GM12878 (cell line): ENCODE measurements around the gene CTSC. TPM values are rescaled to one million over a fixed set of nuclear protein-coding genes. Genes with fewer than 3 reads are reported as not detected.
A peak's percentile ranks its signal among the peaks of the same experiment; 100 is the strongest.

Source experiments
- ATF2 ChIP-seq: IDR thresholded peaks from 2 replicates; pipeline ENCODE4 v1.6.1; 2012; ENCODE audit warnings: low read length, inconsistent platforms
- ATF7 ChIP-seq: fragments of 450-650 bp; IDR thresholded peaks from 2 replicates; pipeline ENCODE4 v1.6.1; 2016; ENCODE audit warnings: low read depth, mild to moderate bottlenecking
- CBFB ChIP-seq: IDR thresholded peaks from 2 replicates; pipeline ENCODE4 v1.6.1; 2016; ENCODE audit warnings: antibody characterized with exemption, low read depth
- E4F1 ChIP-seq: fragments of 450-650 bp; IDR thresholded peaks from 2 replicates; pipeline ENCODE4 v1.6.1; 2018; ENCODE audit warnings: borderline replicate concordance, mild to moderate bottlenecking; ENCODE audit not compliant: partially characterized antibody
- EZH2 ChIP-seq: IDR thresholded peaks from 2 replicates; pipeline ENCODE4 v1.6.1; 2012; ENCODE audit warnings: low read depth, mild to moderate bottlenecking, control low read depth, inconsistent platforms, low read length, borderline replicate concordance; ENCODE audit not compliant: control insufficient read depth
- HDAC6 ChIP-seq: fragments of 200-600 bp; sonication (generic); IDR thresholded peaks from one replicate; pipeline ENCODE4 v1.8.0; 2017; ENCODE audit warnings: antibody characterized with exemption; ENCODE audit not compliant: unreplicated experiment
- JUND ChIP-seq: IDR thresholded peaks from 2 replicates; pipeline ENCODE4 v1.6.1; 2012; ENCODE audit warnings: low read depth, mild to moderate bottlenecking, low read length, improper control_type of control experiment, moderate library complexity
- MLLT1 ChIP-seq: fragments of 450-650 bp; IDR thresholded peaks from 2 replicates; pipeline ENCODE4 v1.6.1; 2016; ENCODE audit warnings: mild to moderate bottlenecking
- NFIC ChIP-seq: IDR thresholded peaks from 2 replicates; pipeline ENCODE4 v1.6.1; 2012; ENCODE audit warnings: low read depth, mild to moderate bottlenecking, inconsistent platforms, low read length, moderate library complexity
- NRF1 ChIP-seq: conservative IDR thresholded peaks from 2 replicates; pipeline ENCODE4 v1.6.1; 2011; ENCODE audit warnings: mild to moderate bottlenecking, low read depth, low read length, improper control_type of control experiment
- PBX3 ChIP-seq: IDR thresholded peaks from 2 replicates; pipeline ENCODE4 v1.6.1; 2011; ENCODE audit warnings: mild to moderate bottlenecking, low read depth, low read length, moderate library complexity; ENCODE audit not compliant: insufficient replicate concordance
- SMAD5 ChIP-seq: IDR thresholded peaks from 2 replicates; pipeline ENCODE4 v1.6.1; 2016; ENCODE audit warnings: antibody characterized with exemption, low read depth
- SP1 ChIP-seq: IDR thresholded peaks from one replicate; pipeline ENCODE4 v1.6.1; 2011; ENCODE audit warnings: low read depth, low read length
- SREBF1 ChIP-seq: IDR thresholded peaks from 2 replicates; pipeline ENCODE4 v1.6.1; 2012; ENCODE audit warnings: mild to moderate bottlenecking, low read length
- SRF ChIP-seq, 2 experiments: IDR thresholded peaks; 2 replicates each; pipeline ENCODE4 v1.6.1; 2011; ENCODE audit warnings: low read depth in 2 of 2, low read length in 2 of 2, mild to moderate bottlenecking in 1 of 2, moderate library complexity in 1 of 2
- TBL1XR1 ChIP-seq: IDR thresholded peaks from 2 replicates; pipeline ENCODE4 v1.6.1; 2012; ENCODE audit warnings: low read depth, low read length, improper control_type of control experiment
- YBX1 ChIP-seq: fragments of 450-650 bp; IDR thresholded peaks from 2 replicates; pipeline ENCODE4 v1.6.1; 2016; ENCODE audit warnings: antibody characterized with exemption
- ZBTB40 ChIP-seq: fragments of 450-650 bp; IDR thresholded peaks from 2 replicates; pipeline ENCODE4 v1.6.1; 2016; ENCODE audit warnings: mild to moderate bottlenecking, moderate library complexity, borderline replicate concordance
- ZZZ3 ChIP-seq: IDR thresholded peaks from 2 replicates; pipeline ENCODE4 v1.6.1; 2011; ENCODE audit warnings: low read depth; ENCODE audit not compliant: control insufficient read depth, insufficient read length
- polyA plus RNA-seq, 11 experiments: library from polyadenylated mRNA; depleted of rRNA in 4 of 11; unstranded in 6 of 11; stranded (reverse) in 5 of 11; fragments of >200 nt; fragmentation: Nextera tagmentation in 4 of 11; fragmentation: Illumina TruSeq in 1 of 11; extraction: Ambion mirVana in 4 of 11; extraction: Trizol in 1 of 11; gene quantifications; 1 replicate in 1 of 11; 2 replicates in 10 of 11; pipeline versions ENCODE4 v1.2.1 to v1.2.3, GENCODE V29; 2011 to 2016; ENCODE audit warnings: inconsistent platforms in 2 of 11, missing spikeins in 2 of 11, low read depth in 1 of 11
- total RNA-seq, 4 experiments: library from RNA; depleted of rRNA in 3 of 4; stranded (reverse); fragments of >200 nt in 3 of 4; fragmentation: Illumina TruSeq in 1 of 4; extraction: Trizol in 1 of 4; gene quantifications; 2 replicates each; pipeline versions ENCODE4 v1.2.1 to v1.2.3, GENCODE V29; 2013 to 2021

CTSC gene
- total and polyA plus RNA-seq, 10 of the 15 experiments (the other 5 are each of a cell fraction or from before 2014, with no cell fraction given): 289 to 1,123 (median 430) TPM

GRCh38 chr11:88301488-88302140 is 35.9 kb downstream of the CTSC start (continued):
- TF ChIP-seq MLLT1: peak; percentile 91
- TF ChIP-seq ATF2: peak; percentile 91
- peak; percentile 50; the same call in 1 of the 2 replicates for TF ChIP-seq CBFB
- no peak for TF ChIP-seq SREBF1
- TF ChIP-seq ZBTB40: 0 out of 2 replicates have a peak, but pooled peaks have one; percentile 3
- TF ChIP-seq HDAC6: no peak
- TF ChIP-seq NFIC: peak; percentile 91
- 0 out of 4 replicates have a peak, but pooled peaks of 1 of the 2 experiments have one; percentile 38 for TF ChIP-seq SRF (IDR thresholded peaks at IDR 0.05; ENCODE audit: low read depth in 2 of 2, low read length in 2 of 2)
- TF ChIP-seq YBX1: no peak
- peak; percentile 66; the same call in 1 of the 2 replicates for TF ChIP-seq TBL1XR1
- TF ChIP-seq SP1: peak; percentile 46
- TF ChIP-seq ATF7: peak; percentile 90
- peak; percentile 38 for TF ChIP-seq PBX3
- TF ChIP-seq ZZZ3: no peak
- TF ChIP-seq NRF1: no peak
- no peak; the same call in 1 of the 2 replicates for TF ChIP-seq SMAD5
- TF ChIP-seq JUND: no peak
- no peak for TF ChIP-seq EZH2
- no peak for TF ChIP-seq E4F1
